SKM-1 treated with dmso at 0.1 percent for 144 hours (cell line): ENCODE results near the gene LMF1.

Experiments used
- DNase-seq: peaks from one replicate; lab custom pipeline; 2025; ENCODE audit not compliant: unreplicated experiment; lab: John Stamatoyannopoulos, UW

LMF1 gene

GRCh38 chr16:1003391-1004347, 32.9 kb upstream of the LMF1 start:
- DNase-seq = no peak

- DNase-seq = no peak
Measured at GRCh38 chr16:1002399-1003166, 31.8 kb upstream of the LMF1 start.

- DNase-seq = no peak
Measured at GRCh38 chr16:1001096-1001495, 30.3 kb upstream of the LMF1 start.

GRCh38 chr16:1000608-1001007, 29.8 kb upstream of the LMF1 start:
- no peak for DNase-seq

GRCh38 chr16:999677-1000076, 28.9 kb upstream of the LMF1 start:
- no peak for DNase-seq

- no peak for DNase-seq
Measured at GRCh38 chr16:998615-999014, 27.8 kb upstream of the LMF1 start.

- DNase-seq = no peak
Measured at GRCh38 chr16:998211-998610, 27.4 kb upstream of the LMF1 start.

GRCh38 chr16:997440-998051, 26.8 kb upstream of the LMF1 start:
- no peak for DNase-seq

GRCh38 chr16:996681-997080, 25.9 kb upstream of the LMF1 start:
- no peak for DNase-seq

GRCh38 chr16:995783-996182, 25.0 kb upstream of the LMF1 start:
- DNase-seq = no peak

- DNase-seq = no peak
Measured at GRCh38 chr16:995087-995486, 24.3 kb upstream of the LMF1 start.

- DNase-seq = no peak
Measured at GRCh38 chr16:993731-994130, 22.9 kb upstream of the LMF1 start.

- DNase-seq = no peak
Measured at GRCh38 chr16:991773-992172, 21.0 kb upstream of the LMF1 start.

GRCh38 chr16:991345-991744, 20.6 kb upstream of the LMF1 start:
- no peak for DNase-seq

- no peak for DNase-seq
Measured at GRCh38 chr16:990516-991291, 19.9 kb upstream of the LMF1 start.

GRCh38 chr16:989354-989814, 18.6 kb upstream of the LMF1 start:
- no peak for DNase-seq

GRCh38 chr16:988471-989353, 17.9 kb upstream of the LMF1 start:
- DNase-seq = no peak

- no peak for DNase-seq
Measured at GRCh38 chr16:987906-988305, 17.1 kb upstream of the LMF1 start.

- DNase-seq = no peak
Measured at GRCh38 chr16:986925-987582, 16.3 kb upstream of the LMF1 start.
